ENCODE measurements around the gene MBOAT1.

MBOAT1 gene

DNA sequence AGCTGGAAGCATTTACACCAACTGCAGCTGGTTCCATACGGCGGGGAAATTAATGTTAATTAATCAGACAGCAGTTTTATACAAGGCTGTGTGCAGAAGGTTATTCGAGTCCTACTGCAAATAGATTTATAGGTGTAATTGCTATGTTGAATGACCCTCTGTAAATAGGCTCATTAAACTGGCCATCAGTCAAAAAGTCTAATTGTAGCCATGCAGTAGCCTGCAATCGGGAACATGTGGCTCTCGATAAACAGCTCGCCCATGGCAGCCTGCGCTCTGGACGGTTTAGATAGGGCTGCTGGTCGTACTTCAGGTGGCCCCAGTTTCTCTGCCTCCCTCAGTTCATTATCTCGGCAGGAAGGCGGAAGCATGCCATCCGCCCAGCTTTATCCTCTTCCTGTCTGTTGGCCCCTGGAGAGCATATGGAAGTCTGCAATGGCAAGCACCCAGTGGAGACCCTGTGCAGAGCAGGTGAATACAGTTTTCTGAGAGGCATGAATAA, 143.2 kb downstream of the MBOAT1 start:
- no peaks in the 10 kb centered on the region for H3K9me3 Mint-ChIP-seq
- no peak overlapping the region for H3K4me3 Mint-ChIP-seq
- H3K27ac Mint-ChIP-seq = no peak overlapping the region
- H3K27me3 Mint-ChIP-seq (ENCODE audit: low read depth) = peaks cover 9% of the 10 kb centered on the region
- H3K36me3 Mint-ChIP-seq (ENCODE audit: low read depth) = no peaks in the 10 kb centered on the region
- H3K4me1 Mint-ChIP-seq (ENCODE audit: low read depth) = no peaks in the 10 kb centered on the region

DNA sequence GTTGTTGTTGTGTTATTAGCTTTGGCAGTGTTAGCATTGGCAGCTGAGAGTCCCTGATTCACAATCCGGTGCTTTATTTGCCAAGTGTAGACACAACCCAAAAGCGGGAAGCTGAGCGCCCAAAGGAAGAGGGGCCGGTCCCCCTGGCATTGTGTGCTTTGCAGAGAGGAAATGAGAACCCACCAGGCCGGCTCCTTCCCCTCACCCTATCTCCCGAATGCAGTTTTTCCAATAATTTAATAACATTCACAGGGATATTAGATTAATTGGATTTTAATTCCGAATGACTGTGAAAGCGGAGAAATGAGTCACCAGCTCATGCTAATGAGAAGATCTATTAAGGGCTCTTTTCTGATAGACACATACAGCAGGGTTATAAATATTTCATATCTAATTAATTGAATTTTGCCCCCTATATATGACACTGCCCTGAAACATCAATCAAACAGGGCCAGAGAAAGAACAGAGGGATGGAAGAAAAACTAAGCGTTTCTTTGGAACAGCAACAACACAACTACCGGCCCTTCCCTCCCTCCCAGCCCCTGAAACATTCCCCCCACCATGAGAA, 143.8 kb downstream of the MBOAT1 start:
- Mint-ChIP-seq H3K4me1 (ENCODE audit: low read depth) (no peaks in the 10 kb centered on the region), H3K27ac (no peak overlapping the region), H3K27me3 (ENCODE audit: low read depth) (peaks cover 9% of the 10 kb centered on the region), H3K4me3 (no peak overlapping the region), H3K9me3 (no peaks in the 10 kb centered on the region), H3K36me3 (ENCODE audit: low read depth) (no peaks in the 10 kb centered on the region)

DNA sequence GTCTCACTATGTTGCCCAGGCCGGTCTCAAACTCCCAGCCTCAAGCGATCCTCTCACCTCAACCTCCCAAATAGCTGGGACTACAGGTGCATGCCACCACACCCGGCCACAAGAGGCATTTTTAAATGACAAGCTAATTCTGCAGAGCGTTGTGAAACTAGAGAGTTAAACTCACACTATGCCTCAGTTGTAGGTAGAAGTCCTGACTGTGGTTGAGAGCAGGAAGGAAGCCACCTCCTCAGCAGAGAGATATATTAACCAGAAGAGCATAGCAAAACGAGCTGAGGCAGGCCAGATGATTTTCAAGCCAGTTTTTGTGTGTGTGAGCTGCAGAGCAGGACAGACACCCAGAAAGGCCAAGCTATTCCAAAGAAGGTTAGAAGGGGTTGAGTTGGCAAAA, 150.3 kb downstream of the MBOAT1 start:
- H3K27ac Mint-ChIP-seq = no peak overlapping the region
- H3K4me3 Mint-ChIP-seq = no peak overlapping the region
- no peaks in the 10 kb centered on the region for H3K9me3 Mint-ChIP-seq
- peaks cover 7% of the 10 kb centered on the region for H3K4me1 Mint-ChIP-seq (ENCODE audit: low read depth)
- no peaks in the 10 kb centered on the region for H3K36me3 Mint-ChIP-seq (ENCODE audit: low read depth)
- peaks cover 5% of the 10 kb centered on the region for H3K27me3 Mint-ChIP-seq (ENCODE audit: low read depth)

DNA sequence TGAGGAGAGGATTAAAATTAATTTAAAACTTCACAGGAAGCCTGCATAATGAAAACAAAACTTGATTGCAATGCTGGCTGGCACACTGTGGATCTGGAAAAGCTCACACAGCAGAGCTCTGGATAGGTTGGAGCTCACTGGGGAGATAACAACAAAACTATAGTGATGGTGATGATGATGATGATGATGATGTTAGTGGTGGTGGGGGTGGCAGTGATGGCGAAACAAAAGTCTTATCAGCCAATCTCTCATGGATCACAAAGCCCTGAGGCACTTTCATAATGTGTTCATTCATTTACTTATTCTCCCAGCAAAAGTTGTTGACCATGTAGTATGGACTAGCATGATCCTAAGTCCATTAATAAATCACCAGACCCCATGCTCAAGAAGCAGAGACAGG, 152.0 kb downstream of the MBOAT1 start:
- Mint-ChIP-seq H3K9me3 (no peaks in the 10 kb centered on the region), H3K36me3 (ENCODE audit: low read depth) (no peaks in the 10 kb centered on the region), H3K27me3 (ENCODE audit: low read depth) (peaks cover 5% of the 10 kb centered on the region), H3K4me1 (ENCODE audit: low read depth) (peaks cover 7% of the 10 kb centered on the region), H3K4me3 (no peak overlapping the region), H3K27ac (no peak overlapping the region)

DNA sequence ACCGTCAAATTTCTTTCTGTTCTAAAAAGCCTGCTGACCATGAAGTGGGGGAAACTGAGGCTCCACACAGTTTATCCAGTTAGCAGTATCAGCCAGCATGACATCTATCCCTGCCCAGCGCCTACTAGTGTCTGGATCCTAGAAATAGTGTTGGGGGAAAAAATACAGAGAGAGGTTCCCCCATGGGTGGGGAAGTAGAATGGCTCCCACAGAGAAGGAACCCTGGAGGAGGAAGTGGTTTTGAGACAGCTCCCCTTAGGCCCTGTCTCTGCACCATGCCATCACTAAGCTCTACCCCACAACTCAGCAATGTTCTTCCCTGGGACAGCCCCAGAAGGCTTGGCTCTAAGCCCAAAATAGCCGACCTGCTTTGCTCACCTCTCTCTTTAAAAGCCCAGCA, 153.4 kb downstream of the MBOAT1 start:
- H3K4me1 Mint-ChIP-seq (ENCODE audit: low read depth) = peaks cover 7% of the 10 kb centered on the region
- H3K4me3 Mint-ChIP-seq = no peak overlapping the region
- H3K9me3 Mint-ChIP-seq = no peaks in the 10 kb centered on the region
- no peak overlapping the region for H3K27ac Mint-ChIP-seq
- H3K27me3 Mint-ChIP-seq (ENCODE audit: low read depth) = no peaks in the 10 kb centered on the region
- H3K36me3 Mint-ChIP-seq (ENCODE audit: low read depth) = no peaks in the 10 kb centered on the region

DNA sequence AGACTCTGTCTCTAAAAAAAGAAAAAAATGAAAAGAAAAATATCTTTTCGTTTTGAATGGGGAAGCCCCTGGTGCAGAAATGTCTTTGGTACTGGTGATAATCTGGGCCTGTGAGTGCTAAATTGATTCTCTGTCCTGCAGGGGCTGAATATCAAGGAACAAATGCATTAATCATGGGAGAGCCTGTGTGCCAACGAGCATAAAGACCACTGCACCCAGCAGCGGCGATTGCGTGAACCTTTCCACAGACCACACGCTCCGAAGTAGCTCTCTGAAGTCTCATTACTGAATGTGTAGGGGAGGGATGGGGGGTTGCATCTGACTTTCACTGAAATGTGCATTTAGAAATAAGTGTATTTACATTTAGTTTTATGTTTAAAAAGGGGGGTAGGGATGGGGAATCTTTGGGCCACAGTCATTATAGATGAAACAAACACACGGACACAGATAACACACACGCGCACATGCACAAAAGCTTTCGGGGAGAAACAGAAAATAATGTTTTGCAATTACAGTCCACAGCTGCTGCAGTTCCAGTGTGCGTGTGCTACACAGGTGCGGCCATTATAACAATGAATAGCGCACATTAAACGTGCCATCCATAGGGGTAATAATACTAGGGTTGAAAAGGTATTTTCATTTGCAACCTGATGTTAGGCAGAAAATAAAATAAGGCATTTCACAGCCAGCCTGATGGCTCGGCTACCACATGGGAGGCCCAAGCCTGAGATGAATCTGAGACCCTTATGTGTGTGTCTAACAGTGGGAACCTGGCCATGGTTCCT, 154.0 kb downstream of the MBOAT1 start:
- no peak overlapping the region for H3K4me3 Mint-ChIP-seq
- no peaks in the 10 kb centered on the region for H3K9me3 Mint-ChIP-seq
- peaks cover 7% of the 10 kb centered on the region for H3K4me1 Mint-ChIP-seq (ENCODE audit: low read depth)

DNA sequence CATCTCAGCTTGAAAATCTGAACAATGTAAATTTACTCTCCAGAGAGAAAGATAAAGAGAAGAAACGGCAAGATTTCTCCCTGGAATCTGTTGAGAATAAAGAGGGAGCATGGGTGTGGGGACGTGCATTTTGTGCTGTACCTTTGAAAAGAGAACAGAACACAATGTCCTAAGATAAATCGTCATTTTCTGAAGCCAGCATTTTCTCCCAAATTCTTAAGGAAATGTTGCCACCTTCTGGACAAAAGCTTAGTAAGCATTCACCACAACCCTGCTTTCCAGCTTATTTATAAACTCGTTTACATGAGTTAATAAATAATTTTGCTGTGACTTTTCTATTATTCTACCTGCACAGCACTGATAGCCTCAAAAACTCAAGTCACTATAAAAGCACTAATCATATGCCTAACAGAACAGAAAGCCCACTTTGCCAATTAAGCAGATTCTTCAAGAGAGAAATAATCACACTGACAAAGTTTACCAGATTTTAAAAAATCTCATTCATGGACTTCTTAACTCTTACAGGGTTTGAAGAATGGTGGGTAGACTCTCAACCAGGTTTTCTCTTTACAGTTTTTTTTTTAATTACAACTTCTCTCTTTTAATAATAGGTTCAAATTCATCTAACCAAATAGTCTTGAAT, 155.8 kb downstream of the MBOAT1 start:
- Mint-ChIP-seq H3K4me3 (no peak overlapping the region), H3K36me3 (ENCODE audit: low read depth) (no peaks in the 10 kb centered on the region), H3K27me3 (ENCODE audit: low read depth) (no peaks in the 10 kb centered on the region), H3K4me1 (ENCODE audit: low read depth) (no peaks in the 10 kb centered on the region), H3K9me3 (no peaks in the 10 kb centered on the region), H3K27ac (no peak overlapping the region)

More for the DNA sequence above, 154.0 kb downstream of the MBOAT1 start:
- no peaks in the 10 kb centered on the region for H3K36me3 Mint-ChIP-seq (ENCODE audit: low read depth)
- H3K27ac Mint-ChIP-seq = no peak overlapping the region
- H3K27me3 Mint-ChIP-seq (ENCODE audit: low read depth) = no peaks in the 10 kb centered on the region

DNA sequence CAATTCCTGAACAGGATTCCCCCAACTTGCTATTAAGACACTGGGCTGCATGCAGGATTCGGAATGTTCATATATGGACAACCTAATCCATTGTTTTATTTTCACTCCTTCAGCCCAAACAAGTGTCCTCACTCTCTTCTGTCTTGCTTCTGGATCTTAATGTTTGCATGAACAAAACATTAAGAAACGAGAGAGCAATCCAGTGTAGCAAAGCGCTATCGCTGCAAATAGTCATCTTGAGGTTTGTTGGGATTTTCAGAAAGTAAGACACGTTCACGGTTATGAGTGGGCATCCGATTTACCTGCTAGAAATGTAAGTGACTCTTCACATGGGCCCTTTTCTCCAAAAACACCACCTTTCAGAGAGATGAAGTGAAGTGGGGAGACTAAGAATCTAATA, 156.4 kb downstream of the MBOAT1 start:
- Mint-ChIP-seq H3K27ac (no peak overlapping the region), H3K36me3 (ENCODE audit: low read depth) (no peaks in the 10 kb centered on the region), H3K4me3 (no peak overlapping the region), H3K9me3 (no peaks in the 10 kb centered on the region), H3K4me1 (ENCODE audit: low read depth) (no peaks in the 10 kb centered on the region), H3K27me3 (ENCODE audit: low read depth) (no peaks in the 10 kb centered on the region)
